GM18519 (cell line): ENCODE measurements around the gene ADARB2.

Source experiments
- ATAC-seq: cut with Tn5 transposase; IDR thresholded peaks from one replicate; pipeline ENCODE4 v1.9.1; 2021; ENCODE audit warnings: mild to moderate bottlenecking, moderate library complexity; ENCODE audit not compliant: unreplicated experiment, low FRiP score

ADARB2 gene

GRCh38 chr10:1208366-1209311 lies 528.7 kb downstream of the ADARB2 start:
- ATAC-seq: no peak

DNA sequence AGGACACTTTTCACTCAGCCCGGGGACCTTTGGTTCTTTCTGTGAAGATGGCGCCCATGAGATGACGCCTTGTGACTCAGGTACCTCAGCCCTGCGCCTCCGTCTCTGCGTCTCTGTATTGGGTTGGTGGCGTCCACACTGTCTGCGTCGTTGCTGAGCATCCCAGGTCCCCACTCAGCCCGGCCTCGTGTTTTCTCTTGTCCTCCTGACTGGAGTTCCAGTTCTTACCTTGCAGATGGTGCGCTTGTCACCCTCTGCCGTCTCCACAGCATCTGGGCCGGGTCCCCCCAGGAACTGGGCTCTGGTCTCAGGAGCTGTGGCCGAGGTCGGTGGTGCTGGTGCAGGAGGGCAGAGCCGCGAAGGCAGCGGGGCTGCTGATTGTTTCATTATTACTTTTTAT lies 530.7 kb downstream of the ADARB2 start:
- no peak for ATAC-seq

DNA sequence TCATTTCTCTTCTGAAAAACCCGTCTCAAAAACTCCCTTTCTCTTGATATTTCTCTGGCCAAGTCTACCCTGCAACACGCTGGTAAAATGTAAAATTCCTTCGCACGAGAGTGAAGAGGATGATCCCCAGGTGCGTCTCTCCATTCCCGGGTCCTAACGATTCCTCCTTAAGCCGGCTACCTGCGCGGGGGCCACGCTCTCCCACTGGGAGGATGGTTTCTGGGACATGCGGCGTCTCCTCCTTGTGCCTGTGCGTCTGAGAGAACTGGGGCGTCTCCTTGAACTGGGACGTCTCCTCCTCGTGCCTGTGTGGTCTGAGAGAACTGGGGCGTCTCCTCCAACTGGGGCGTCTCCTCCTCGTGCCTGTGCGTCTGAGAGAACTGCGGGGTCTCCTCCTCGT lies 531.2 kb downstream of the ADARB2 start:
- ATAC-seq: no peak

DNA sequence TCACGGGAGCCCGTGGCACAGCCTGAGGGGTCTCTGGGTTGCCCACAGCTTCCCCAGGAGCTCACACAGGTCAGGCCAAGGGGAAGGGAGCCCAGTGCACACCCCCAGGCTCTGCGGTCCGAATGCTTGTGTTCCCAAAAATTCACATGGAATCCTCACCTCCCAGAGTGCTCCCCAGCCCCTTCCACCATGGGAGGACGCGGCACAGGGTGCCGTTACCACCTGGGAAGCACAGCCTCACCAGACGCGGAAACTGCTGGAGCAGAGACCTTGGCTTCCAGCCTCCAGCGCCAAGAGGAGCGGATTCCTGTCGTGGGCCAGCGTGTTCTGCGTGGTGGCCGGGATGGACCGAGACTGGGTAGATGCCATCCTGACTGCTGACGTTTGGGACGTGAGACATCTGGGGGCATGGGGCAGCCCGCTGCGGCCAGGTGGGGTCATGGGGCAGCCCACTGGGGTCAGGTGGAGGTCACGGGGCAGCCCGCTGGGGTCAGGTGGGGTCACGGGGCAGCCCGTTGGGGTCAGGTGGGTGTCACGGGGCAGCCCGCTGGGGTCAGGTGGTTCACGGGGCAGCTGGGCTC lies 531.8 kb downstream of the ADARB2 start:
- no peak for ATAC-seq

- no peak for ATAC-seq
Observed at GRCh38 chr10:1204434-1205326, 532.6 kb downstream of the ADARB2 start.

- no peak for ATAC-seq
Observed at GRCh38 chr10:1203704-1204103, 533.6 kb downstream of the ADARB2 start.

GRCh38 chr10:1203216-1203615 lies 534.1 kb downstream of the ADARB2 start:
- ATAC-seq: no peak

- ATAC-seq: no peak
Observed at GRCh38 chr10:1202343-1202742, 535.0 kb downstream of the ADARB2 start.

GRCh38 chr10:1200866-1201807 lies 536.2 kb downstream of the ADARB2 start:
- ATAC-seq: no peak

GRCh38 chr10:1199897-1200721 lies 537.2 kb downstream of the ADARB2 start:
- ATAC-seq: no peak

DNA sequence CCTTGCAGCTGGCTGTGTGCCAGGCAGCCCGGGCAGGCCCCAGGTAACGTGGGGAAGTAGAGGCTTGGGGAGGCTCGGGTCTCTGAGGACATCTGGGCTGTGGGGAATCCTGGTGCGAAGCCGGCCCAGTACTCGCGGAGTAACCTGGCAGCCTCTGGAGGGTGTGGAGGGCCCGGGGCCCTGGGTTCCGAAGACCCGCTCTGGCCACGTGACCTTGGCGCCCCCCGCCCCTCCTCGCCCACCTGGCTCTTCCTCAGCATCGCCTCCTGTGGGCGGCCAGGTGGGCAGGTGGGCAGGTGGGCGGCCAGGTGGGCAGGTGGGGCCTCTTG lies 538.0 kb downstream of the ADARB2 start:
- no peak for ATAC-seq

DNA sequence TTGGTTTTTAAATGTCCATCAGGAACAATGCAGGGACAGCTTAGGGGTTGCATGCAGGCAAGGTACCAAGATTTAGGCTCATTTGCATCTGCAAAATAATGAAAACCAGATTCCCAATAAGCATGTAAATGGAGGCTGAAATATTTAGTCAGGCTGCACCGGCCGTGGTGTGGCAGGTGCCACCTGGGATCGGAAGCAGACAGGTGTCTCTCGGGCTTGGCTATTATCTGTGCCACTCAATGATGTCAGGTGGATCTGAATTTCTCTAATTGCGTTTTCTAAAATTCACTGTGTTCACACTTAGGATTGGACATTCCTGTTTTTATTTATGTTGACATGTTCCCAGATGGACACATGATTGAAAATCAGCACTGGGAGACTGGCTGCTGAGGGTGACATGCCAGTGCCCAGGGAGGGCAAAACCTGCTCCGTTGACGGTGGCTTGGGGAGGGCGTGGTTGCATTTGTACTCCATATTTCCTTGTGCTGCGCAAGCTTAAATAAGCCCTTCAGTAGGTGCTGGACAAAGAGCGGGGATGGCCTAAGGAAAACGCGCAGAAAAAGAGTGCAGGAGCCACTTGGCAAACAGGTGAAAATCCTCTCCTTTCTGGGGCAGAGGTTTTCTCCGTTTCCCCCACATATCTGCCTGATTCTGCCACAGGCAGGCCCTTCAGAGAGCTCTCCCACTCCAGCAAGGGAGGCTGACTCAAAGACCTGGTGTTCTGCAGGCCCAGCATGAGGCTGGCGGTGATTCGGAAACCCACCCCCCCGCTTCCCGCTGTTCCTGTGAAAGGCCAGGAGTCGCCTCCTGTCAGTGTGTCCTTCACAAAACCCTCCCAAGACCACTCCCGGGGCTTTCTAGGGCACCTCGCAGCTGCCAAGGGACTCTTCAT lies 538.6 kb downstream of the ADARB2 start:
- no peak for ATAC-seq

DNA sequence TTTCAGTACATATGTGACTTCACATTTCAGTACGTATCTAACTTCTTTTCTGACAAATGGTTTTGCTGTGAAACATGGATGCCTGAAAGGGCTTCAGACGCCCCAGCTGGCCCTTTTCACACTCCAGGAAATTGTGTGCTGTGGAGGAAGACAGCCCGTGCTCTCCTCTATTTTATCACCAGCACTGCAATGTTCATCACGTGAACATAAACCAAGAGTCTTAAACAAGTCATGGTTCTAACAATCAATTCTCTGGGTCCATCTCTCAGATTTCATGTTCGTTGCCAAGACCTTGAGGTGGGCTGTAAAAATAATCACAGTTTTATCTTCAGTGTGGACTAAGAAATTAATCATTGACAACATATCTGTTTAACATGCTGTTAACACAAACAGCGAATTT lies 539.9 kb downstream of the ADARB2 start:
- no peak for ATAC-seq

DNA sequence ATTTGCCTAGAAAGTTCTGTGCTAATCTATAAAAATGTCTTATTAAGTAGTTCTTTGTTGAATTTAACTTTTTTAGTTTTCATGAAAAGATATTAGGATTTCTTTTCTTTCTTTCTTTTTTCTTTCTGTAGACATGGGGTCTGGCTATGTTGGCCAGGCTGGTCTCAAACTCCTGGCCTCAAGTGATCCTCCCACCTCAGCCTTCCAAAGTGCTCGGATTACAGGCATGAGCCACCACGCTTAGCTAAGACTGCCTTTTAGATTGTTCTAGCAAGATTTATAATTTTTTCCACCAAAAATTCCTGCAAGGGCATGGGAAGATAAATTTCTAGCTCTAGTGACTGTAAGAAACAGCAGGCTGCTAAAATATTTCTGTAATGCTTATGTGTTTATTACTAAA lies 540.7 kb downstream of the ADARB2 start:
- no peak for ATAC-seq

DNA sequence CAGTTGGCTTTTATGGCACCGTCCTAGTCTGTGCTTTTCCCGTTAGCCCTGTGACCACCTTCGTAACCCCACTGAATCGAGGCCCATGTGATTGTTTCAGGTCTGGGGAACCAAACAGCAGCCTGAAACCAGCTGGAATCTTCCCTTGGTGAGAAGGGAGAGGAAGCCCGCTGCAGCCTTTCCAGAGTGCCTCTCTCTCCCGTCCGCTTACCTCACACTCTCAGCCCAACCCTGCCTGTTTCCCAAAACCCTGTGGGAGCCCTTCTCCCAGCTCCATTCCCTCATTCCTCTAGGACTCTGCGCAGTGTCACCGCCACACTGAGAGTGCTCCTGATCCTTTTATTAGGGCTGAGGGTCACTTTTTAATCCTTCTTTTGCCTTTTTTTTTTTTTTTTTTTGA lies 541.5 kb downstream of the ADARB2 start:
- no peak for ATAC-seq

- ATAC-seq: no peak
Observed at GRCh38 chr10:1194161-1194560, 543.2 kb downstream of the ADARB2 start.

- ATAC-seq: no peak
Observed at GRCh38 chr10:1193561-1193960, 543.8 kb downstream of the ADARB2 start.

DNA sequence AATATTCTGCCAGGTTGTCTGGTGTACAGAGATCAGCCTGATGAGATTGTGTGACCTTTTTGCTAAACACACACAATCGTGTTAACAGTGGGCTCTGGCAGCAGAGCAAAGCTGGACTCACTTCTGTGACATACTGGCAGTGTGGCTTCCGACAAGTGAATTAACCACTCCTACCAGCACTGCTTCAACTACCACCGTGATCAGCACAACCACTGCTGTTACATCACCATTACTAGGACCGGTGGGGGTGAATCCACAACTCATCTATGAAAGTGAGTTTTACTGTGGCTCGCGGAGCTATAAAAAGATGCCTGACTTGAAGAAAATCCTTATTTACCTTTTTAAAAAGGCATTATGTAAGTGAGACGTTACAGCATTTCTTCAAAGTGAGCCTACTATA lies 545.6 kb downstream of the ADARB2 start:
- no peak for ATAC-seq
